Astrocyte (in vitro differentiated cells and primary cell): ENCODE measurements around the gene ABCA12.

Experiments
- CTCF ChIP-seq: IDR thresholded peaks from 2 replicates; pipeline ENCODE4 v1.5.1; 2011; ENCODE audit warnings: low read depth, mild to moderate bottlenecking, inconsistent platforms, low read length, moderate library complexity; ENCODE audit not compliant: insufficient read depth
- EZH2 ChIP-seq: IDR thresholded peaks from 2 replicates; pipeline ENCODE4 v1.6.1; 2012; ENCODE audit warnings: mild to moderate bottlenecking, low read length, inconsistent platforms; ENCODE audit not compliant: insufficient read depth

GRCh38 chr2:215049341-215049740 is 89.1 kb downstream of the ABCA12 start:
- TF ChIP-seq EZH2 (no peak), CTCF (no peak)
